Activated T-cell treated with anti-CD3 and anti-CD28 coated beads, Interleukin-2, amount 50 U/mL, for 48 hours (primary cell): ENCODE measurements around the gene RPL28.

Experiments
- DNase-seq, 2 experiments: peaks; one replicate each; pipeline ENCODE4 v3.0.0-alpha.2; 2020

Gene RPL28

GRCh38 chr19:55373993-55374757, 11.6 kb upstream of the RPL28 start:
- no peak for DNase-seq

GRCh38 chr19:55376241-55376933, 9.3 kb upstream of the RPL28 start, which contains the start of gene TMEM190:
Gene TMEM190 (plus strand): TSS chr19:55376826. CDS start chr19:55376854, 28 bp downstream.
- no peak for DNase-seq

- DNase-seq, result no peak
Observed at GRCh38 chr19:55377356-55378131, 8.2 kb upstream of the RPL28 start.

GRCh38 chr19:55379174-55379573, 6.6 kb upstream of the RPL28 start:
- no peak for DNase-seq

DNA sequence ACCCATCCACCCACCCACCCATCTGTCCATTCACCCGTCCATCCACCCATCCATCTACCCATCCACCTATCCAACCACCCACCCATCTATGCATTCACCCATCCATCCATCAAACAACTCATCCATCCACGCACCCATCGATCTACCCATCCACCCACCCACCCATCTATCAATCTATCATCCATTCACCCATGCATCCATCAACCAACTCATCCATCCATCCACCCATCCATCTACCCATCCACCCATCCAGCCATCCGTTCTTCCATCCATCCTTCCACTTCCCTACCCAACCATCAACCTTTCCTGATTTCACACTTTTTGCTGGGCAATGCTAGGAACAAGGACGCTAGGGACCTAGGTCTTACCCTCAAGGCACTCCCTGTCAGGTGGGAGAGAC, 3.7 kb upstream of the RPL28 start:
- no peak for DNase-seq

DNA sequence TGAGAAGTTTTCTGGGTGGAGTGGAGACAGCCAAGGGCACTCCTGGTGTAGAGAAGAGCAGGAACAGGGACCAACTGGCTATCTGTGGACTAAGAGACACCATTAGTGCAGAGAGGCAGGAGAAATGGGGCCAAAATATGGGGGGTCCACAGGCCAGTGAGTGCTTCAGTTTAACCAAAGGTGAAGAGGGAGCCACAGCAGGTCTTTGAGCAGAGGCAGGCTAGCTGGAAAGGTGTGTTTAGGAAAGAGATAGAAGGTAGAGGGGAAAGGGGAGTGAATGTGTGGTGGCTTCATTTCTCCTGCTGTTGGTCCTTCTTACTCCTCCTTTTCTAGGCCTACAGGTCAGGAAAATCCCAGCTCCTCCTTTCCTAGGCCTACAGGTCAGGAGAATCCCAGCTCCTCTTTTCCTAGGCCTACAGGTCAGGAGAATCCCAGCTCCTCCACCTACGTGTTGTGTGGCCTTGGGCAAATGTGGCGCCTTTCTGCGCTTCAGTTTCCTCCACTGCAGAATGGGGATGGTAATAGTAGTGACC, 3.1 kb upstream of the RPL28 start:
- no peak for DNase-seq

DNA sequence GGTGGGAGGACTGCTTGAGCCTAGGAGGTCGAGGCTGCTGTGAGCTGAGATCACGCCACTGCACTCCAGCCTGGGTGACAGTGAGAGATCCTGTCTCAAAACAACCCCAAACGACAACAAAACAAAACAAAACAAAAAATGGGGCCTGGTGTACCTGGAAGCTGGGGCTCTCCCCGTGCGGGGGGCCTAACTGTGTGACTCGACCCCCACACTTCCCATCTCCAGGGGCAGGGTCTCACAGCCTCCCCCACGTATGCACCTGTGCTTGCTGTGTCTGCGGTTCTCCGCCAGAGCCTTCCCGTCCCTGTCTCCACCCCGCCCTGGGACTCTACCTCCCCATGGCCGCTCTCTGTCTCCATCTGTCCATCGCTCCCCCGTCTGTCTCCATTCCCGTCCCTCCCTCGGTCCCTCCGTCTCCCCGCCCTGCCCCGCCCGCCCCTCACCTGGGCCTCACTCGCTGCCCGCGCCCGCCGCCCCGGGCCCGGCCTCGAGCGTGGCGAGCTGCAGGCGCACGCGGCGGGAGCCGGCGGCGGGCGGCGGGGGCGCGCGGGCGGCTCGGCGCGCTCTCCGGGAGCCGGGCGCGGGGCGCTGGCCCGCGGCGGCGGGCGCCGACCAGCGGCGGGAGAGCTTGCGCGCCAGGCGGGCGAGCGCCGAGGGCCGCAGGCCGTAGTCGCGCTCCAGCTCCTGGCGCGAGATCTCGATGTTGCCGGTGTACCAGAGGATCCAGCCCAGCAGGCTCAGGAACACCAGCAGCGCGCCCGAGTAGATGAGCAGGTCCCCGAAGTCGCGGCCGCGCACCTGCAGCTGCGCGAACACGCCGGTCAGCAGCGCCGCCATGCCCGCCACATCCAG, 2.2 kb upstream of the RPL28 start:
- DNase-seq, result peak; percentile 63

GRCh38 chr19:55384131-55384919, 1.4 kb upstream of the RPL28 start, which contains the start of gene TMEM238:
Gene TMEM238 (minus strand): TSS chr19:55384292. CDS start chr19:55384259, 33 bp downstream.
- peak; percentile 68 to 75 for DNase-seq

GRCh38 chr19:55384920-55385723, 610 bp upstream of the RPL28 start:
- DNase-seq, result peak; percentile 97 to 98

DNA sequence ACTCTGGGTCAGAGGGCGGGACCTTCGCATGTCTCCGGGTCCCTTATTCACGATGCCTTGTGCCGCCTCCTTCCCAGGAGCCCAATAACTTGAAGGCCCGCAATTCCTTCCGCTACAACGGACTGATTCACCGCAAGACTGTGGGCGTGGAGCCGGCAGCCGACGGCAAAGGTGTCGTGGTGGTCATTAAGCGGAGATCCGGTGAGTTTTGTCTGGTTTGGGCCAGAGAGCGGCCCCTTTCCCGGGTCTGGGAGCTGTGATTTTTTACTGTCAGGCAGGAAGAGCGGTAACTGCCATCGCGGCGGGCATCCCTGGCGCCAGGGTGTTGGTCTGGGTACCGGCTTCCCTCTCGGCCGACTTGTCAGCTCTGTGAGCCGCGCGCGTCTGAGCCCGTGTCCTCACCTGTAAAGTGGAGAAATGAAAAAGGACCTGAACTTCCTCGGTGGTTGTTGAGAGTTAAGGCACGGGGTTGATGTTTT, 800 bp downstream of the RPL28 start:
- peak in 1 of 2 experiments; percentile 60 for DNase-seq

- no peak for DNase-seq
Observed at GRCh38 chr19:55387736-55388497, 2.2 kb downstream of the RPL28 start.

DNA sequence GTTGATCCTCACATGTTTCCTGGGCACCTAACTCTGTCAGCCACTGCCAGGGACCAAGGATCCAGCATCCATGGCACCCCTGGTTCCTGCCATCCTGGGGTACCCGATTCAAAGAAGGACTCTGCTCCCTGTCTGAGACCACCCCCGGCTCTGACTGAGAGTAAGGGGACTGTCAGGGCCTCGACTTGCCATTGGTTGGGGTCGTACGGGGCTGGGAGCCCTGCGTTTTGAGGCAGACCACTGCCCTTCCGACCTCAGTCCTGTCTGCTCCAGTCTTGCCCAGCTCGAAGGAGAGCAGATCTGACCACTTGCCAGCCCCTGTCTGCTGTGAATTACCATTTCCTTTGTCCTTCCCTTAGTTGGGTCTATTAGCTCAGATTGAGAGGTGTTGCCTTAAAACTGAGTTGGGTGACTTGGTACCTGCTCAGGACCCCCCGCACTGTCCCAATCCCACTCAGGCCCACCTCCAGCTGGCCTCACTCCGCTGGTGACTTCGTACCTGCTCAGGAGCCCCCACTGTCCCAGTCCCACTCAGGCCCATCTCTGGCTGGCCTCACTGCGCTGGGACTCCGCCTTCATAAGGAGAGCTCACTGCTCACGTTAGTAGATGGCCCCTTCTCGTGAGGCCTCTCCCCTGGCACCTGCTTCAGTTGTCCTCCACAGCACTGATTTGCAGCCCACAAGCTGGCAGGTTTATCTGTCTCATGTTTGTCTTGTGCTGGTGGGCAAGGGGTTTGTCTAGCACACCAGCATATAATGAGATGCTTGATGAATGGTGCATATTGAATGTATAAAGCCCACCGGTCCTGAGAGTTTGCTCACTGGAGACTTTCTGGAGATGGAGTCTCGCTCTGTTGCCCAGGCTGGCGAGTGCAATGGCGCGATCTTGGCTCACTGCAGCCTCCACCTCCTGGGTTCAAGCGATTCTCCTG, 3.9 kb downstream of the RPL28 start:
- peak in 1 of 2 experiments; percentile 48 for DNase-seq

GRCh38 chr19:55390461-55390880, 4.7 kb downstream of the RPL28 start:
- peak in 1 of 2 experiments; percentile 57 for DNase-seq

GRCh38 chr19:55391191-55391670, 5.5 kb downstream of the RPL28 start:
- peak in 1 of 2 experiments; percentile 56 for DNase-seq

GRCh38 chr19:55391702-55392615, 6.2 kb downstream of the RPL28 start:
- no peak for DNase-seq

GRCh38 chr19:55392820-55393761, 7.4 kb downstream of the RPL28 start:
- DNase-seq, result no peak
